Spleen (tissue), 11 donors: ENCODE measurements around the gene SPECC1. TPM values are rescaled to one million over a fixed set of nuclear protein-coding genes. Genes with fewer than 3 reads are reported as not detected.

ENCODE experiments used
- DNase-seq: peaks from one replicate; pipeline ENCODE4 v3.0.0-alpha.2; 2020
- H3K27ac ChIP-seq, 8 donors: fragments of 200-600 bp; sonication (generic) in 7 of 8; 1 replicate in 4 of 8; 2 replicates in 4 of 8; pipeline versions ENCODE4 v1.5.0 to v1.8.0; 2016 to 2021; ENCODE audit warnings: inconsistent platforms in 4 of 8, mild to moderate bottlenecking in 4 of 8, moderate library complexity in 1 of 8
- H3K27me3 ChIP-seq, 7 donors: fragments of 200-600 bp; sonication (generic) in 6 of 7; replicated peaks in 1 of 7; 1 replicate in 4 of 7; 2 replicates in 3 of 7; pipeline versions ENCODE4 v1.5.0 to v1.8.0; 2016 to 2021; ENCODE audit warnings: inconsistent platforms in 3 of 7, mild to moderate bottlenecking in 1 of 7
- H3K36me3 ChIP-seq, 6 donors: fragments of 200-600 bp; sonication (generic) in 5 of 6; 1 replicate in 4 of 6; 2 replicates in 2 of 6; pipeline versions ENCODE4 v1.5.0 to v1.8.0; 2016 to 2021; ENCODE audit warnings: inconsistent platforms in 2 of 6
- H3K4me1 ChIP-seq, 6 donors: fragments of 200-600 bp; sonication (generic) in 5 of 6; 1 replicate in 3 of 6; 2 replicates in 3 of 6; pipeline versions ENCODE4 v1.5.0 to v1.8.0; 2016 to 2021; ENCODE audit warnings: inconsistent platforms in 3 of 6
- H3K4me3 ChIP-seq, 8 donors: fragments of 200-600 bp; sonication (generic) in 7 of 8; 1 replicate in 4 of 8; 2 replicates in 4 of 8; pipeline versions ENCODE4 v1.5.0 to v1.8.0; 2016 to 2021; ENCODE audit warnings: inconsistent platforms in 4 of 8, mild to moderate bottlenecking in 4 of 8, moderate library complexity in 2 of 8
- H3K9me3 ChIP-seq, 8 donors: fragments of 200-600 bp; sonication (generic) in 7 of 8; 1 replicate in 4 of 8; 2 replicates in 4 of 8; pipeline versions ENCODE4 v1.5.0 to v1.8.0; 2016 to 2021; ENCODE audit warnings: inconsistent platforms in 4 of 8
- CTCF ChIP-seq, 11 experiments: fragments of 200-600 bp in 7 of 11; fragments of 450-650 bp in 4 of 11; sonication (generic) in 4 of 11; IDR thresholded peaks in 8 of 11; conservative IDR thresholded peaks in 3 of 11; 1 replicate in 7 of 11; 2 replicates in 4 of 11; pipeline versions ENCODE4 v1.4.0 to v1.8.0; 2016 to 2021; ENCODE audit warnings: antibody characterized with exemption in 11 of 11, inconsistent platforms in 4 of 11, mild to moderate bottlenecking in 1 of 11
- POLR2A ChIP-seq, 3 donors: fragments of 450-650 bp; IDR thresholded peaks; one replicate each; pipeline ENCODE4 v1.5.1; 2017; ENCODE audit warnings: antibody characterized with exemption in 3 of 3, mild to moderate bottlenecking in 1 of 3
- POLR2AphosphoS5 ChIP-seq, 3 donors: sonication (generic); formaldehyde crosslinking; IDR thresholded peaks; one replicate each; pipeline ENCODE4 v1.5.1; 2017; ENCODE audit warnings: antibody characterized with exemption in 3 of 3
- WGBS, 5 donors: extraction: QIAGEN DNeasy Blood & Tissue Kit in 3 of 5; methylation state at CpG; one replicate each; pipeline versions ENCODE4 v1.1.5 to v1.1.7; 2013 to 2018; 5-methylcytosine and 5-hydroxymethylcytosine counted together
- intact Hi-C: fragments of 100-400 bp; cut with DNase I; formaldehyde crosslinking; loops from one replicate; pipeline ENCODE4 v1.15.0; 2023; ENCODE audit warnings: low total_unique reads
- polyA plus RNA-seq, 3 donors: library from polyadenylated mRNA; stranded (reverse); fragments of 200-250 nt; gene quantifications; one replicate each; pipeline ENCODE4 v1.2.1, GENCODE V29; 2013
- total RNA-seq, 7 donors: library from RNA; depleted of rRNA in 3 of 7; stranded (reverse); fragments of >200 nt in 3 of 7; fragmentation: NEBNext Ultra II Directional in 4 of 7; extraction: Animal tissue kit (Norgen Biotek cat#: 25700) in 4 of 7; gene quantifications; one replicate each; pipeline versions ENCODE4 v1.1.0 to v1.2.1, GENCODE V29; 2016 to 2021
- donor health status: healthy with polysubstance abuse.
- donor health status: DM: no; HTN: no; CAD: no; lungs with moderate emphysema.
- donor health status: DM: no; HTN: no; CAD: no.
- donor health status: Bipolar disorder and iron deficiency.
- donor health status: healthy.
- donor health status: DM: no; HTN: no; CAD: no.
- donor health status: DM: yes; HTN: yes; CAD: no.

SPECC1 gene
- total and polyA plus RNA-seq, 10 donors = 7.4 to 129 (median 84.8) TPM

DNA sequence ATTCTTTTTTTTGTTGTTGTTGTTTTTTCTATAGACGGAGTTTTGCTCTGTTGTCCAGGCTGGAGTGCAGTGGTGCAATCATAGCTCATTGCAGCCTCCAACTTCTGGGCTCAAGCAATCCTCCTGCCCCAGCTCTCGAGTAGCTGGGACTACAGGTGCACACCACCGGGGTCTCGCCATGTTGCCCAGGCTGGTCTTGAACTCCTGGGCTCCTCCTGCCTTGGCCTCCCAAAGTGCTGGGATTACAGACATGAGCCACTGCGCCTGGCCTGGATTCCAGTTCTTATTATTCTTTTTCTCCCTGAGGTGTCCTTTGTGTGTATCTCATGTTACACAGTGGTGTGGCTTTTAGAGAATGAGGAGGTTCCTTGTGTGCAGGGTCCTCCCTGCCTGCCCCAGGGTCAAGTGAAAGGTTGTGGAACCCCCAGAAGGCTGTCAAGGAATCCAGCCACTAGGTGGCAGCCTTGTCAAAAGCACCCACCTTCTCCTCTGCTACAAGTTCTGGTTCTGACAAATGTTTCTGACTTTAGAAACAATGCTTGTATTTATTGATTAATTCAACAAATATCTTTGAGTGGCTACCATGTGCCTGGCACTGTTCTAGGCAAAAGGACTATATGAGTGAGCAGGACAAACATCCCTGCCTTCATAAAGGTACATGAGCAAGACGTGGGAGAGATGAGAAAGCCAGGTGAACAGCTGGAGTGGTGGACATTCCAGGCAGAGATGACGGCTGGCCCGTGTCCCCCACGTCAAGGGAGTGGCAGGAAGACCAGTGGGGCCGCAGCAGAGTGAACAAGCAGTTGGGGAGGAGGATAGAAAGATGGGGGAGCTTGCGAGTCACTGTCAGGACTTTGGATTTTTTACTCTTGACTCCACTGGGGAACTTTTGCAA lies 112.4 kb downstream of the SPECC1 start:
- Histone ChIP-seq H3K4me3 (no peak overlapping the region), H3K27ac (no peak overlapping the region), H3K36me3 (no peaks in the 10 kb centered on the region), H3K9me3 (no peaks in the 10 kb centered on the region), H3K27me3 (no peaks in the 10 kb centered on the region), H3K4me1 (peaks cover 0 to 24% (median 12%) of the 10 kb centered on the region in 6 donors)
- intact Hi-C loops = loop anchor here (5.0 kb wide), 2 partner anchors 106 to 196 kb away; no protein-coding TSS in a partner anchor
- DNase-seq = peak; percentile 79
- TF ChIP-seq POLR2AphosphoS5 (IDR thresholded peaks at IDR 0.05) (no peak), CTCF (IDR thresholded peaks at IDR 0.05 in 8 of 11, conservative IDR thresholded peaks at IDR 0.05 in 3 of 11) (peak in 10 of 11 experiments; percentile 60 to 91 (median 84))
- WGBS, 5 donors = 59 to 70% (median 63%) methylated on average over 11 of the region's 11 CpGs

DNA sequence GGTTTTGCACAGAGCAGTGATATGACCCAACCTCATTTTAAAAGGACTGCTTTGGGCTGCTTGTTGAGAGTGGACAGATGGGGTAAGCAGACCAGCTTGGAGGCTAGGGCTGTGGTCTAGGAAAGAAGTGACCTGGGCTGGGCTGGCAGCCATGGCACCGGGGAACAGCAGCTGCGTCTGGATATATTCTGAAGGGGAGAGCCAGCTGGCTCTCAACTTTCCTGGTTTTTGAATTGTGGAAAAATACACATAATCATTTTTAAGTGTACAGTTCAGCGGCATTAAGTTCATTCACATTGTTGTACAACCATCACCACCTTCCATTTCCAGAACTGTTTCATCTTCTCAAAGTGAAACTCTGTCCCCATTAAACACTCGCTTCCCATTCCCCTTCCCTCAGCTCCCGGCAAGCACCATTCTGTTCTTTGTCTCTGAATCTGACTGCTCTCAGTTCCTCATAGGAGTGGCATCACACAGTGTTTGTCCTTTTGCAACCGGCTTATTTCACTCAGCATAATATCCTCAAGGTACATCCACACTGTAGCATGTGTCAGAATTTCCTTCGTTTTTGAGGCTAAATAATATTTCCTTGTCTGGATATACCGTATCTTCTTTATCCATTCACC lies 113.2 kb downstream of the SPECC1 start:
- H3K27ac ChIP-seq = no peak overlapping the region
- no peaks in the 10 kb centered on the region for H3K9me3 ChIP-seq
- H3K27me3 ChIP-seq = no peaks in the 10 kb centered on the region
- WGBS, 5 donors = 74 to 92% (median 80%) methylated on average over 8 of the region's 8 CpGs
- intact Hi-C loops = loop anchor here (5.0 kb wide), 2 partner anchors 105 to 195 kb away; no protein-coding TSS in a partner anchor
- H3K4me3 ChIP-seq = no peak overlapping the region
- H3K4me1 ChIP-seq = peaks cover 0 to 21% (median 9%) of the 10 kb centered on the region in 6 donors
- no peak for DNase-seq
- TF ChIP-seq POLR2A (IDR thresholded peaks at IDR 0.05) = no peak
- TF ChIP-seq POLR2AphosphoS5 (IDR thresholded peaks at IDR 0.05) = no peak
- TF ChIP-seq CTCF (IDR thresholded peaks at IDR 0.05 in 8 of 11, conservative IDR thresholded peaks at IDR 0.05 in 3 of 11) = no peak
- no peaks in the 10 kb centered on the region for H3K36me3 ChIP-seq

DNA sequence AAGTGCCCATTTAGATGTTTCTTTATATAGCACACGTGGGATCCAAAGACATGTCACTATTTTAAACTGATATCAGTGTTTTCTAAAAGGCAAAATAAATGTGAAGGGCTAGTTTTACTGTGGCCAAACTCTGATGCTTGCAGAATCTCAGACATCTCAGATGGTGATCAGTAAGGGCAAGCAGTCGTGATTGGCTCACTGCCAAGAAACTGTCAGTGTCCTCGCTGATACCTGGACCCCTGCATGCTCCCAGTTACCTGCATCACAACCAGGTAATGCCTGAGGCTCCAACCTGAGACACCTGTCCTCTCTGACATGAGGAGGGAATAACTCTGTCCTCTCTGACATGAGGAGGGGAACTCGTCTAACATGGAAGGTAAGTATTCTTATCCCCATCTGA lies 114.0 kb downstream of the SPECC1 start:
- Histone ChIP-seq H3K4me3 (no peak overlapping the region), H3K36me3 (no peaks in the 10 kb centered on the region), H3K9me3 (no peaks in the 10 kb centered on the region), H3K4me1 (peaks cover 0 to 24% (median 9%) of the 10 kb centered on the region in 6 donors), H3K27me3 (no peaks in the 10 kb centered on the region), H3K27ac (no peak overlapping the region)
- 66 to 85% (median 82%) methylated on average over 4 of the region's 4 CpGs for WGBS, 5 donors
- DNase-seq = no peak
- no peak for TF ChIP-seq POLR2AphosphoS5 (IDR thresholded peaks at IDR 0.05)
- TF ChIP-seq POLR2A (IDR thresholded peaks at IDR 0.05) = no peak
- no peak for TF ChIP-seq CTCF (IDR thresholded peaks at IDR 0.05 in 8 of 11, conservative IDR thresholded peaks at IDR 0.05 in 3 of 11)
- intact Hi-C loops = loop anchor here (5.0 kb wide), 2 partner anchors 104 to 194 kb away; no protein-coding TSS in a partner anchor

DNA sequence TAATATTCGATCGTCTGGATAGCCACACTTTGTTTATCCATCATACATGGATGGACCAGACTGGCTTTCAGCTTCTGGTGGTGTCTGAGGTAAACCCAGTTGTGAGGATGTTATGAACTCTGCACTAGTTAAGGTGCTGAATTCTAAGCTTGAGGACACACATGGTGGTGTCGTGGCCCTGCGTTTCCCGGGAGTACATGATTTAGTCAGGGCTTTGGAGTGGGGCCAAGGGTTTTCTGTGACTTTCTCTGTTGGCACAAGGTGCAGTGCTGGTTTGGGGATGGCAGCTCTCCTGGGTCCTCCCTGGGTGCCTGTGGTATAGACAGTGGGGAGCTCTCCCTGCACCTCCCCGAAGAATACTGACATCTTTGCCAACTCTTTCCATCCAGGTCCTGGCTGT lies 116.6 kb downstream of the SPECC1 start:
- Histone ChIP-seq H3K27me3 (no peaks in the 10 kb centered on the region), H3K36me3 (no peaks in the 10 kb centered on the region), H3K4me1 (peaks cover 0 to 24% (median 9%) of the 10 kb centered on the region in 6 donors), H3K9me3 (no peaks in the 10 kb centered on the region), H3K4me3 (no peak overlapping the region), H3K27ac (peak overlapping the region in 7 of 8 donors; percentile 26 to 82 (median 69))
- intact Hi-C loops = no loop called here
- TF ChIP-seq CTCF (IDR thresholded peaks at IDR 0.05 in 8 of 11, conservative IDR thresholded peaks at IDR 0.05 in 3 of 11) (no peak), POLR2AphosphoS5 (IDR thresholded peaks at IDR 0.05) (no peak), POLR2A (IDR thresholded peaks at IDR 0.05) (no peak)
- no peak for DNase-seq
- WGBS, 5 donors = 55 to 89% (median 81%) methylated on average over 6 of the region's 6 CpGs
